T-helper 22 cell (primary cell): Measurements from ENCODE around the gene C9orf78.

ENCODE experiments used
- DNase-seq: peaks from one replicate; pipeline ENCODE4 v3.0.0-alpha.2; 2020; ENCODE audit warnings: low read depth

Gene C9orf78

GRCh38 chr9:129835128-129835859, at the start of gene C9orf78, which contains the start of gene USP20:
TSS of gene C9orf78 (minus strand) at chr9:129835275. CDS start at chr9:129835221, 54 bp downstream.
TSS of gene USP20 (plus strand) at chr9:129835458. CDS start at chr9:129852556, 17,098 bp downstream.
- peak; percentile 94 for DNase-seq

GRCh38 chr9:129884220-129885017, 49.3 kb upstream of the C9orf78 start:
- peak; percentile 93 for DNase-seq

- DNase-seq: no peak
Observed at GRCh38 chr9:129881547-129882324, 46.7 kb upstream of the C9orf78 start.

- no peak for DNase-seq
Observed at GRCh38 chr9:129880654-129881546, 45.8 kb upstream of the C9orf78 start.

- DNase-seq: no peak
Observed at GRCh38 chr9:129879991-129880653, 45.0 kb upstream of the C9orf78 start.

- no peak for DNase-seq
Observed at GRCh38 chr9:129879103-129879699, 44.1 kb upstream of the C9orf78 start.

- DNase-seq: no peak
Observed at GRCh38 chr9:129878291-129878690, 43.2 kb upstream of the C9orf78 start.

GRCh38 chr9:129876815-129877214, 41.7 kb upstream of the C9orf78 start:
- no peak for DNase-seq

GRCh38 chr9:129875687-129876395, 40.8 kb upstream of the C9orf78 start:
- no peak for DNase-seq

- no peak for DNase-seq
Observed at GRCh38 chr9:129875181-129875611, 40.1 kb upstream of the C9orf78 start.

GRCh38 chr9:129874261-129875101, 39.4 kb upstream of the C9orf78 start:
- no peak for DNase-seq

GRCh38 chr9:129873563-129874190, 38.6 kb upstream of the C9orf78 start:
- DNase-seq: no peak

GRCh38 chr9:129871046-129871445, 36.0 kb upstream of the C9orf78 start:
- DNase-seq: no peak

- no peak for DNase-seq
Observed at GRCh38 chr9:129869585-129870501, 34.8 kb upstream of the C9orf78 start.

- DNase-seq: peak; percentile 97
Observed at GRCh38 chr9:129868872-129869486, 33.9 kb upstream of the C9orf78 start.

- no peak for DNase-seq
Observed at GRCh38 chr9:129868023-129868871, 33.2 kb upstream of the C9orf78 start.
